LNCaP clone FGC (cell line): ENCODE results near the gene ETV3.

Experiments used
- DNase-seq: peaks from one replicate; pipeline ENCODE4 v3.0.0-alpha.2; 2011; ENCODE audit warnings: low read depth
- H3K4me3 ChIP-seq: 2 replicates; pipeline ENCODE4 v1.5.1; 2011; ENCODE audit warnings: mild to moderate bottlenecking, low read depth, low read length, control low read depth
- CTCF ChIP-seq: IDR thresholded peaks from 2 replicates; pipeline ENCODE4 v1.5.1; 2012; ENCODE audit warnings: mild to moderate bottlenecking; ENCODE audit not compliant: control insufficient read depth, insufficient read depth; ENCODE audit errors: extremely low read depth

Gene ETV3

DNA sequence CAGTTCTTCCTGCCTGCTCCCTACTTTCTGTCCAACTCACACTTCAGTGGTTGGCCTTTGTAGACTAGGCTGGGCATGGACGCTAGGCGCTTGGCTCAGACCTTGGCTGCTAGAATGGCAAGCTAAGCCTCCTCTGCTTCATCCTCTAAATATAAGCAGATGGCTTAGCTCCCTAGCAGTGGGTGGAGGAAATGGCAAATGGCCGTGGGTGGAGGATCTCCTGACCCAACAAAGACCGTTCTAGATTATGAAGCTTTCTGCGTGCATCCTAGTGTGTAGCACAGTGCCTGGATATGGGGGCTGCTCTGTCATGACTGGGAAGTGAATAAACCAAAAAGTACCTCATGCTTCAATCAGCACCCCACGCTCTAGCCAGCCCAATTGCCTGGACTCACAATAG is 28.2 kb downstream of the ETV3 start:
- no peak overlapping the region for H3K4me3 ChIP-seq
- no peak for TF ChIP-seq CTCF
- no peak for DNase-seq

DNA sequence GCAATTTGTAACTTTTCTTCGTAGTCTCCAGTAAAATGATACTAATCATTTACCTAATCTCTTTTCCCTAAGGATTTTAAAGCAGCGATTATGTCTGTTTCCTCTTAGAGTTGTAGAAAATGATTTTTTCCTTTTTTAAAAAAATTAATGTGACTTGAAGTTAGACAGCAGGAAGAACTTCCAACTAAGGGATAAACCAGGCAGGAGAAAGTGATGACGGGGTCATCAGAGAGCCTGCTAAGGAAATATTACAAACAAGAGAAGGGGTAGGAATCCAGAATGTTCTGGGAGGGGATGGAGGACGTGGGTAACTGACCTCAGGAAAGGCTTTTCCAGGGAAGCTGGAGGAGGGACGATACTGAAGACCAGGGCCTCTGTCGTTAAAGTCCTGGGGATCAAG is 29.7 kb downstream of the ETV3 start:
- TF ChIP-seq CTCF, result no peak
- no peak for DNase-seq

DNA sequence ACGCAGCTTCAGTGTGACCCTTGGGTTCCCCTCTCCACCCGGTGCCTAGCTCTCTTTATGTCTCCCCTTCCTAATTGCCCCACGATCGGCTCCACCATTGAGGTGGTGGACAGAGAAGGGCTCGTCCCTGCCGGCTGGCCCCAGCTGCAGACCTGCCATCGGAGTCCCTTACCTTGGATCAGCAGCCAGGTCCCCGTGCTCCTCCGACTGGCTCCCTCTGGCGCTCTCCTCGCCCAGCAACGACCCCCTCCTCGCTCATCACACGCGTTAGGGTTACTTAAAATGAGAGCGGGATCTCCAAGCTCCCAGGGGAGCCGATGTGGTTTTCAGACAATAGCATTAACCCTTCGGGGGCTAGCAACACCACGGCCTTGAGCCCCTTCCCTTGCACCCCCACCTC is 30.5 kb downstream of the ETV3 start:
- no peak overlapping the region for H3K4me3 ChIP-seq
- DNase-seq, result no peak
- TF ChIP-seq CTCF, result no peak

More for the DNA sequence above, 29.7 kb downstream of the ETV3 start:
- H3K4me3 ChIP-seq, result no peak overlapping the region

GRCh38 chr1:157106813-157107189 is 31.4 kb downstream of the ETV3 start:
- TF ChIP-seq CTCF, result no peak
- H3K4me3 ChIP-seq, result no peak overlapping the region
- no peak for DNase-seq

- DNase-seq, result no peak
- H3K4me3 ChIP-seq, result no peak overlapping the region
- no peak for TF ChIP-seq CTCF
Observed at GRCh38 chr1:157105988-157106812, 32.0 kb downstream of the ETV3 start.

GRCh38 chr1:157105298-157105987 is 32.8 kb downstream of the ETV3 start:
- no peak for TF ChIP-seq CTCF
- no peak overlapping the region for H3K4me3 ChIP-seq
- no peak for DNase-seq
